GM10266 (cell line): Measurements from ENCODE around the gene POF1B.
"Not testable (repeated sequence)": the region's sequence is repeated elsewhere in the genome, so short reads cannot be mapped to it uniquely, and the experiment has no call there.

ENCODE experiments used
- DNase-seq: peaks from one replicate; pipeline ENCODE4 v3.0.0; 2012; ENCODE audit errors: extremely low spot score
- CTCF ChIP-seq: IDR thresholded peaks from 2 replicates; pipeline ENCODE4 v1.5.1; 2012; ENCODE audit warnings: mild to moderate bottlenecking, low read depth; ENCODE audit not compliant: control insufficient read depth, insufficient read depth; ENCODE audit errors: missing control alignments

The POF1B gene

GRCh38 chrX:85309717-85310116 is 69.7 kb downstream of the POF1B start:
- DNase-seq: no peak
- no peak for TF ChIP-seq CTCF

- no peak for TF ChIP-seq CTCF
- no peak for DNase-seq
Observed at GRCh38 chrX:85303544-85303943, 75.9 kb downstream of the POF1B start.

- no peak for TF ChIP-seq CTCF
- no peak for DNase-seq
Observed at GRCh38 chrX:85288992-85289723, 90.3 kb downstream of the POF1B start.

- DNase-seq: not testable (repeated sequence)
Observed at GRCh38 chrX:85285286-85285685, 94.2 kb downstream of the POF1B start.

GRCh38 chrX:85244450-85245211 is 134.8 kb downstream of the POF1B start:
- no peak for TF ChIP-seq CTCF
- peak; percentile 12 for DNase-seq

GRCh38 chrX:85243761-85244449 is 135.6 kb downstream of the POF1B start, which contains the start of the genes SATL1 and ZNF711:
Gene SATL1 (minus strand): TSS chrX:85243779. CDS start chrX:85108968, 134,811 bp downstream.
Gene ZNF711 (plus strand): TSS chrX:85243991. CDS start chrX:85247573, 3,582 bp downstream.
- DNase-seq: peak; percentile 39
- TF ChIP-seq CTCF: no peak

- peak; percentile 4 for DNase-seq
- no peak for TF ChIP-seq CTCF
Observed at GRCh38 chrX:85243155-85243554, 136.3 kb downstream of the POF1B start.
